K562 (cell line): ENCODE data around the gene P4HTM. TPM values are rescaled to one million over a fixed set of nuclear protein-coding genes. Genes with fewer than 3 reads are reported as not detected.

ENCODE experiments used
- ARID2 ChIP-seq: fragments of 450-650 bp; IDR thresholded peaks from 2 replicates; pipeline ENCODE4 v1.6.1; 2017; ENCODE audit warnings: antibody characterized with exemption, mild to moderate bottlenecking
- C11orf30 ChIP-seq: fragments of 450-650 bp; IDR thresholded peaks from 2 replicates; pipeline ENCODE4 v1.6.1; 2016; ENCODE audit warnings: low read depth, mild to moderate bottlenecking
- CEBPG ChIP-seq, 3 experiments: fragments of 200-800 bp in 1 of 3; sonication (Bioruptor generic) in 1 of 3; sonication (generic) in 1 of 3; formaldehyde crosslinking in 1 of 3; IDR thresholded peaks in 2 of 3; conservative IDR thresholded peaks in 1 of 3; 2 replicates each; pipeline versions ENCODE4 v1.6.1 to v1.8.0; 2016 to 2022; ENCODE audit warnings: missing compliant biosample characterization in 2 of 3, missing genetic modification characterization in 2 of 3, mild to moderate bottlenecking in 1 of 3, missing genetic modification reagents in 1 of 3
- E2F6 ChIP-seq, 2 experiments: IDR thresholded peaks; 2 replicates each; pipeline ENCODE4 v1.6.1; 2011; ENCODE audit warnings: borderline replicate concordance in 1 of 2, control low read depth in 1 of 2, low read depth in 1 of 2, low read length in 1 of 2, mild to moderate bottlenecking in 1 of 2, mixed read lengths in 1 of 2, moderate library complexity in 1 of 2; ENCODE audit not compliant: insufficient read depth in 1 of 2, insufficient read length in 1 of 2, poor library complexity in 1 of 2, severe bottlenecking in 1 of 2; ENCODE audit errors: extremely low read depth in 1 of 2
- EP400 ChIP-seq: fragments of 450-650 bp; IDR thresholded peaks from 2 replicates; pipeline ENCODE4 v1.6.1; 2017; ENCODE audit warnings: antibody characterized with exemption, mild to moderate bottlenecking, moderate library complexity
- GTF2A2 ChIP-seq: IDR thresholded peaks from 2 replicates; pipeline ENCODE4 v1.6.1; 2016; ENCODE audit warnings: mild to moderate bottlenecking, missing genetic modification characterization, missing compliant biosample characterization
- HDGF ChIP-seq: fragments of 450-650 bp; IDR thresholded peaks from 2 replicates; pipeline ENCODE4 v1.6.1; 2016
- MITF ChIP-seq: IDR thresholded peaks from 2 replicates; pipeline ENCODE4 v1.6.1; 2014; ENCODE audit warnings: antibody characterized with exemption
- NR2C1 ChIP-seq, 2 experiments: fragments of 450-650 bp; IDR thresholded peaks; 2 replicates each; pipeline ENCODE4 v1.6.1; 2017; ENCODE audit warnings: mild to moderate bottlenecking in 2 of 2, antibody characterized with exemption in 1 of 2, inconsistent platforms in 1 of 2, missing compliant biosample characterization in 1 of 2, missing genetic modification characterization in 1 of 2
- PHF21A ChIP-seq: fragments of 450-650 bp; IDR thresholded peaks from 2 replicates; pipeline ENCODE4 v1.6.1; 2017; ENCODE audit warnings: low read depth, borderline replicate concordance
- RAD51 ChIP-seq: fragments of 450-650 bp; IDR thresholded peaks from 2 replicates; pipeline ENCODE4 v1.7.1; 2016; ENCODE audit warnings: low read depth, mild to moderate bottlenecking, borderline replicate concordance
- RBFOX2 ChIP-seq: fragments of 200-400 bp; formaldehyde crosslinking; IDR thresholded peaks from 2 replicates; pipeline ENCODE4 v1.6.1; 2017; ENCODE audit warnings: low read depth, mild to moderate bottlenecking, low read length, moderate library complexity
- SREBF2 ChIP-seq: sonication (generic); formaldehyde crosslinking; IDR thresholded peaks from 2 replicates; pipeline ENCODE4 v1.4.0; 2020; ENCODE audit warnings: mild to moderate bottlenecking, missing genetic modification reagents
- TAF7 ChIP-seq: fragments of 450-650 bp; IDR thresholded peaks from 2 replicates; pipeline ENCODE4 v1.6.1; 2016; ENCODE audit warnings: missing genetic modification characterization, missing compliant biosample characterization
- TBP ChIP-seq: optimal IDR thresholded peaks from 2 replicates; pipeline ENCODE3; 2011; ENCODE audit warnings: low read depth, low read length, improper control_type of control experiment
- XRCC5 ChIP-seq: fragments of 200-400 bp; formaldehyde crosslinking; IDR thresholded peaks from 2 replicates; pipeline ENCODE4 v1.6.1; 2017; ENCODE audit warnings: low read depth, mild to moderate bottlenecking, low read length
- YY1 ChIP-seq, 3 experiments: IDR thresholded peaks; 2 replicates each; pipeline ENCODE4 v1.6.1; 2011; ENCODE audit warnings: low read length in 2 of 3, mild to moderate bottlenecking in 2 of 3, moderate library complexity in 2 of 3, borderline replicate concordance in 1 of 3, control low read depth in 1 of 3, low read depth in 1 of 3; ENCODE audit not compliant: insufficient read depth in 3 of 3, insufficient replicate concordance in 2 of 3, control insufficient read depth in 1 of 3, insufficient read length in 1 of 3; ENCODE audit errors: extremely low read depth in 1 of 3
- ZKSCAN3 ChIP-seq: fragments of 250-450 bp; sonication (Bioruptor Pico); IDR thresholded peaks from 2 replicates; pipeline ENCODE4 v1.4.0; 2020
- ZNF224 ChIP-seq: sonication (generic); formaldehyde crosslinking; IDR thresholded peaks from 2 replicates; pipeline ENCODE4 v1.8.0; 2022; ENCODE audit warnings: mild to moderate bottlenecking, missing genetic modification reagents
- ZNF3 ChIP-seq: fragments of 250-450 bp; sonication (Bioruptor Pico); IDR thresholded peaks from 2 replicates; pipeline ENCODE4 v1.5.0; 2021; ENCODE audit warnings: mild to moderate bottlenecking, moderate library complexity
- ZNF316 ChIP-seq: fragments of 450-650 bp; IDR thresholded peaks from 2 replicates; pipeline ENCODE4 v1.6.1; 2016
- ZNF583 ChIP-seq: fragments of 250-450 bp; sonication (Bioruptor Pico); IDR thresholded peaks from 2 replicates; pipeline ENCODE4 v1.4.0; 2020
- ZNF780A ChIP-seq: fragments of 250-450 bp; sonication (Bioruptor Pico); IDR thresholded peaks from 2 replicates; pipeline ENCODE4 v1.5.0; 2021; ENCODE audit warnings: mild to moderate bottlenecking
- polyA plus RNA-seq, 8 experiments: library from polyadenylated mRNA; depleted of rRNA in 4 of 8; stranded (reverse) in 5 of 8; unstranded in 3 of 8; fragments of >200 nt; fragmentation: Nextera tagmentation in 2 of 8; fragmentation: Illumina TruSeq in 1 of 8; extraction: Ambion mirVana in 2 of 8; extraction: Trizol in 1 of 8; gene quantifications; 2 replicates each; pipeline versions ENCODE4 v1.2.1 to v1.2.3, GENCODE V29; 2011 to 2014; ENCODE audit warnings: inconsistent platforms in 1 of 8, missing spikeins in 1 of 8
- total RNA-seq, 7 experiments: library from RNA; depleted of rRNA in 6 of 7; stranded (reverse); fragments of >200 nt in 6 of 7; fragmentation: Illumina TruSeq in 2 of 7; extraction: Trizol in 2 of 7; gene quantifications; 2 replicates each; pipeline versions ENCODE4 v1.2.1 to v1.2.3, GENCODE V29; 2011 to 2021; ENCODE audit warnings: low replicate concordance in 1 of 7
- TF ChIP-seq, protein P1 (sequence below): fragments of 250-450 bp; sonication (Bioruptor Pico); IDR thresholded peaks from 2 replicates; pipeline ENCODE4 v1.5.0; 2020; ENCODE audit warnings: mild to moderate bottlenecking, borderline replicate concordance

The P4HTM gene
- total and polyA plus RNA-seq, 9 of the 15 experiments (the other 6 are each of a cell fraction or from before 2014, with no cell fraction given) = 0.09 to 0.66 (median 0.25) TPM; not detected in 2

- TF ChIP-seq PHF21A (no peak), MITF (no peak), ZNF224 (CRISPR knock-in tag) (no peak), EP400 (peak; percentile 95), ARID2 (peak; percentile 74), TBP (peak; percentile 67), GTF2A2 (tag) (no peak), CEBPG (CRISPR knock-in tag; IDR thresholded peaks at IDR 0.05) (peak; percentile 57; the same call in 1 of the 2 replicates), CEBPG (tag; conservative IDR thresholded peaks at IDR 0.05 in 1 of 2, IDR thresholded peaks at IDR 0.05 in 1 of 2) (no peak), E2F6 (IDR thresholded peaks at IDR 0.05; ENCODE audit: borderline replicate concordance in 1 of 2, extremely low read depth in 1 of 2, insufficient read depth in 1 of 2, insufficient read length in 1 of 2, low read depth in 1 of 2, low read length in 1 of 2, poor library complexity in 1 of 2, severe bottlenecking in 1 of 2) (peak; percentile 39 to 82), SREBF2 (no peak), C11orf30 (peak; percentile 63), ZNF780A (CRISPR knock-in tag) (no peak), XRCC5 (peak; percentile 64), YY1 (IDR thresholded peaks at IDR 0.05; ENCODE audit: borderline replicate concordance in 1 of 3, control insufficient read depth in 1 of 3, extremely low read depth in 1 of 3, insufficient read depth in 3 of 3, insufficient read length in 1 of 3, insufficient replicate concordance in 2 of 3, low read depth in 1 of 3, low read length in 2 of 3) (peak in 2 of 3 experiments; percentile 64 to 67), NR2C1 (IDR thresholded peaks at IDR 0.05) (0 out of 2 replicates have a peak, but pooled peaks have one; percentile 10), NR2C1 (tag; IDR thresholded peaks at IDR 0.05) (no peak), RBFOX2 (peak; percentile 97), ZNF583 (CRISPR knock-in tag) (no peak), TAF7 (tag) (peak; percentile 64; the same call in 1 of the 2 replicates), ZNF316 (peak; percentile 34; the same call in 1 of the 2 replicates), HDGF (no peak), ZKSCAN3 (CRISPR knock-in tag) (no peak), RAD51 (peak; percentile 94), ZNF3 (CRISPR knock-in tag) (no peak)
- TF ChIP-seq, protein P1, sequence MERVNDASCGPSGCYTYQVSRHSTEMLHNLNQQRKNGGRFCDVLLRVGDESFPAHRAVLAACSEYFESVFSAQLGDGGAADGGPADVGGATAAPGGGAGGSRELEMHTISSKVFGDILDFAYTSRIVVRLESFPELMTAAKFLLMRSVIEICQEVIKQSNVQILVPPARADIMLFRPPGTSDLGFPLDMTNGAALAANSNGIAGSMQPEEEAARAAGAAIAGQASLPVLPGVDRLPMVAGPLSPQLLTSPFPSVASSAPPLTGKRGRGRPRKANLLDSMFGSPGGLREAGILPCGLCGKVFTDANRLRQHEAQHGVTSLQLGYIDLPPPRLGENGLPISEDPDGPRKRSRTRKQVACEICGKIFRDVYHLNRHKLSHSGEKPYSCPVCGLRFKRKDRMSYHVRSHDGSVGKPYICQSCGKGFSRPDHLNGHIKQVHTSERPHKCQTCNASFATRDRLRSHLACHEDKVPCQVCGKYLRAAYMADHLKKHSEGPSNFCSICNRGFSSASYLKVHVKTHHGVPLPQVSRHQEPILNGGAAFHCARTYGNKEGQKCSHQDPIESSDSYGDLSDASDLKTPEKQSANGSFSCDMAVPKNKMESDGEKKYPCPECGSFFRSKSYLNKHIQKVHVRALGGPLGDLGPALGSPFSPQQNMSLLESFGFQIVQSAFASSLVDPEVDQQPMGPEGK (CRISPR knock-in tag) = no peak
Observed at GRCh38 chr3:49007068-49007770, 17.2 kb downstream of the P4HTM start, which contains the start of gene WDR6 (continued).
